IMR-90 (cell line): ENCODE measurements around the gene HOXC10. TPM values are rescaled to one million over a fixed set of nuclear protein-coding genes. Genes with fewer than 3 reads are reported as not detected.

Source experiments
- ATAC-seq: fragments of 200-7000 bp; cut with Tn5 transposase; 2 replicates; pipeline ENCODE4 v1.9.1; 2020; ENCODE audit warnings: low read depth, mild to moderate bottlenecking, moderate library complexity
- BruUV-seq: library from RNA; stranded (reverse); fragments of 400-500 nt; replicated peaks from 2 replicates; lab custom pipeline; 2021; lab: Mats Ljungman, UMichigan
- CTCF ChIA-PET: fragments of 300-600 bp; formaldehyde crosslinking; extraction: SDS; loops from one replicate; lab custom pipeline; 2021; ENCODE audit warnings: antibody characterized with exemption; lab: Yijun Ruan, JAX
- POLR2A ChIA-PET: fragments of 300-600 bp; sonication (Branson Sonifier 250); formaldehyde crosslinking; loops from one replicate; lab custom pipeline; 2022; ENCODE audit warnings: antibody characterized with exemption; ENCODE audit not compliant: unreplicated experiment; lab: Charles Lee
- DNase-seq: peaks from one replicate; pipeline ENCODE4 v3.0.0; 2013
- H2AFZ ChIP-seq: replicated peaks from 2 replicates; pipeline ENCODE3; 2013; ENCODE audit warnings: low read length, mild to moderate bottlenecking; ENCODE audit not compliant: poor library complexity
- H2AK5ac ChIP-seq: 2 replicates; pipeline ENCODE4 v1.6.1; 2013; ENCODE audit warnings: low read depth, low read length, inconsistent platforms
- H2AK9ac ChIP-seq: replicated peaks from 2 replicates; pipeline ENCODE3; 2013; ENCODE audit warnings: mild to moderate bottlenecking, low read depth, low read length, moderate library complexity; ENCODE audit not compliant: poor library complexity
- H2BK120ac ChIP-seq: 2 replicates; pipeline ENCODE4 v1.6.1; 2013; ENCODE audit warnings: low read depth, low read length, inconsistent platforms
- H2BK15ac ChIP-seq: 3 replicates; pipeline ENCODE4 v1.6.1; 2013; ENCODE audit warnings: low read depth, low read length, inconsistent platforms
- H2BK20ac ChIP-seq: 2 replicates; pipeline ENCODE4 v1.6.1; 2013; ENCODE audit warnings: low read depth, mild to moderate bottlenecking, inconsistent platforms, low read length, moderate library complexity
- H2BK5ac ChIP-seq: 2 replicates; pipeline ENCODE4 v1.6.1; 2013; ENCODE audit warnings: mild to moderate bottlenecking, low read depth, low read length, inconsistent platforms; ENCODE audit not compliant: poor library complexity, severe bottlenecking
- H3K14ac ChIP-seq: replicated peaks from 2 replicates; pipeline ENCODE4 v1.6.1; 2013; ENCODE audit warnings: low read depth, low read length, inconsistent platforms
- H3K18ac ChIP-seq: 2 replicates; pipeline ENCODE4 v1.6.1; 2013; ENCODE audit warnings: low read depth, low read length, control low read depth
- H3K23ac ChIP-seq: 2 replicates; pipeline ENCODE4 v1.6.1; 2013; ENCODE audit warnings: low read depth, low read length, inconsistent platforms
- H3K27ac ChIP-seq: 2 replicates; pipeline ENCODE4 v1.5.1; 2013; ENCODE audit warnings: mild to moderate bottlenecking, control low read depth, low read length; ENCODE audit not compliant: insufficient read depth
- H3K27me3 ChIP-seq: 2 replicates; pipeline ENCODE4 v1.6.1; 2013; ENCODE audit warnings: low read length; ENCODE audit not compliant: control insufficient read depth, insufficient read depth
- H3K36me3 ChIP-seq: 2 replicates; pipeline ENCODE4 v1.6.1; 2013; ENCODE audit warnings: low read length, mixed read lengths; ENCODE audit not compliant: control insufficient read depth, insufficient read depth
- H3K4ac ChIP-seq: 2 replicates; pipeline ENCODE4 v1.6.1; 2013; ENCODE audit warnings: low read depth, low read length, inconsistent platforms
- H3K4me1 ChIP-seq: 2 replicates; pipeline ENCODE4 v1.6.1; 2013; ENCODE audit warnings: low read length, mixed read lengths; ENCODE audit not compliant: control insufficient read depth, insufficient read depth
- H3K4me2 ChIP-seq: 2 replicates; pipeline ENCODE4 v1.6.1; 2013; ENCODE audit warnings: low read depth, mild to moderate bottlenecking, control low read depth, low read length, moderate library complexity
- H3K4me3 ChIP-seq: 2 replicates; pipeline ENCODE4 v1.5.1; 2013; ENCODE audit warnings: low read depth, mild to moderate bottlenecking, control low read depth, low read length, moderate library complexity; ENCODE audit not compliant: insufficient read depth
- H3K56ac ChIP-seq: 2 replicates; pipeline ENCODE4 v1.6.1; 2013; ENCODE audit warnings: low read length, inconsistent platforms; ENCODE audit not compliant: insufficient read depth; ENCODE audit errors: extremely low read depth
- H3K79me1 ChIP-seq, 2 experiments: 2 replicates each; pipeline ENCODE4 v1.6.1; 2013; ENCODE audit warnings: low read length in 2 of 2, inconsistent platforms in 1 of 2, low read depth in 1 of 2
- H3K9ac ChIP-seq: 2 replicates; pipeline ENCODE4 v1.6.1; 2013; ENCODE audit warnings: low read depth, low read length, control low read depth
- H3K9me1 ChIP-seq: 2 replicates; pipeline ENCODE4 v1.6.1; 2013; ENCODE audit warnings: low read length, inconsistent platforms; ENCODE audit not compliant: insufficient read depth
- H3K9me3 ChIP-seq: 2 replicates; pipeline ENCODE4 v1.6.1; 2013; ENCODE audit warnings: low read length; ENCODE audit not compliant: control insufficient read depth, insufficient read depth
- H4K20me1 ChIP-seq: 2 replicates; pipeline ENCODE4 v1.6.1; 2013; ENCODE audit warnings: low read length, inconsistent platforms; ENCODE audit not compliant: insufficient read depth
- H4K5ac ChIP-seq: 2 replicates; pipeline ENCODE4 v1.6.1; 2013; ENCODE audit warnings: mild to moderate bottlenecking, low read depth, low read length, control low read depth
- H4K8ac ChIP-seq, 2 experiments: 2 replicates each; pipeline ENCODE4 v1.6.1; 2013; ENCODE audit warnings: low read depth in 2 of 2, low read length in 2 of 2, control low read depth in 1 of 2, inconsistent platforms in 1 of 2
- H4K91ac ChIP-seq: 2 replicates; pipeline ENCODE4 v1.6.1; 2013; ENCODE audit warnings: low read depth, low read length, inconsistent platforms; ENCODE audit not compliant: insufficient read depth
- CEBPB ChIP-seq: IDR thresholded peaks from 2 replicates; pipeline ENCODE4 v1.6.1; 2012; ENCODE audit warnings: low read depth, low read length, improper control_type of control experiment
- CHD1 ChIP-seq: IDR thresholded peaks from 2 replicates; pipeline ENCODE4 v1.6.1; 2012; ENCODE audit warnings: low read depth, low read length, improper control_type of control experiment
- FOS ChIP-seq: fragments of 150-350 bp; IDR thresholded peaks from 2 replicates; pipeline ENCODE4 v1.6.1; 2016; ENCODE audit warnings: low read depth, low read length
- MAFK ChIP-seq: IDR thresholded peaks from 2 replicates; pipeline ENCODE4 v1.6.1; 2012; ENCODE audit warnings: low read depth, low read length, improper control_type of control experiment
- MAZ ChIP-seq: IDR thresholded peaks from 2 replicates; pipeline ENCODE4 v1.6.1; 2012; ENCODE audit warnings: low read depth, mild to moderate bottlenecking, low read length, improper control_type of control experiment, moderate library complexity, borderline replicate concordance
- RAD21 ChIP-seq: IDR thresholded peaks from 2 replicates; pipeline ENCODE4 v1.6.1; 2012; ENCODE audit warnings: low read length, improper control_type of control experiment
- SMC3 ChIP-seq: fragments of 150-350 bp; IDR thresholded peaks from 2 replicates; pipeline ENCODE4 v1.6.1; 2016; ENCODE audit warnings: low read depth, mild to moderate bottlenecking, antibody characterized with exemption, low read length, moderate library complexity
- WGBS, 2 experiments: methylation state at CpG; one replicate each; pipeline versions ENCODE4 v1.1.5 to v1.1.7; 2013; ENCODE audit warnings: missing lambda C conversion rate in 2 of 2; ENCODE audit not compliant: insufficient read length in 1 of 2; ENCODE audit errors: extremely low coverage in 2 of 2; 5-methylcytosine and 5-hydroxymethylcytosine counted together
- dilution Hi-C: fragments of 300-500 bp; cut with HindIII; formaldehyde crosslinking; loops from one replicate; pipeline ENCODE4 v1.14.3; 2018; ENCODE audit warnings: low sequenced_read_pairs; ENCODE audit not compliant: unreplicated experiment
- in situ Hi-C: fragments of 300-500 bp; cut with MboI; formaldehyde crosslinking; loops from 3 replicates; pipeline ENCODE4 v1.14.3; 2019; ENCODE audit warnings: low sequenced_read_pairs, inconsistent platforms, mixed read lengths
- intact Hi-C: fragments of 100-400 bp; cut with micrococcal nuclease; formaldehyde crosslinking; loops from 2 replicates; pipeline ENCODE4 v1.10.0; 2022
- polyA plus RNA-seq, 3 experiments: library from polyadenylated mRNA; depleted of rRNA; stranded (reverse); fragments of >200 nt; gene quantifications; 2 replicates each; pipeline ENCODE4 v1.2.3, GENCODE V29; 2012; ENCODE audit warnings: low replicate concordance in 1 of 3
- total RNA-seq: library from RNA; depleted of rRNA; stranded (reverse); fragments of >200 nt; gene quantifications from 2 replicates; pipeline ENCODE4 v1.2.3, GENCODE V29; 2012
- TF ChIP-seq, protein P1 (sequence below): fragments of 150-350 bp; IDR thresholded peaks from 2 replicates; pipeline ENCODE4 v1.6.1; 2017; ENCODE audit warnings: mild to moderate bottlenecking, antibody characterized with exemption, low read length, low read depth

HOXC10 gene
- total and polyA plus RNA-seq, 2 of the 4 experiments (the other 2 are of a cell fraction) = 0.15 TPM; not detected in 1

DNA sequence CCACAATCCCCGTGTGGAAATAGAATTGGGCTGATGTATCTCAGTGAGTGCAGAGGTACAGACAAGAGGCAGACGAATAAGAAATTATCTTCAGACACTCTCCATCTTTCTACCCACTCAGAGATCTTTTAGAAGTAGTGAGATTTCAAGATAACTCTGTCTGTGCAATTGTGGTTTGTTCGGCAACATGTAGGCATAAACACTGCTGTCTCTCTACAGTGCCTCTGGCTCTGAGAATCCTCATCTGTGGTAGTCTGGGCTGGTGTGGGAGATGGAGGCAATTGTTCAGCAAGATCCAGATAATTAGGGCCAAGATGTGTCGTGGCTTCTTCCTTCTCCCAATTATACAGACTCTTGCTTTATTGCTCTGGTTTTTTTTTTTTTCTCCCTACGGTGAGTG, 43.2 kb upstream of the HOXC10 start:
- no peak overlapping the region for H2BK120ac ChIP-seq
- no peak overlapping the region for H3K9ac ChIP-seq
- no peak overlapping the region for H4K91ac ChIP-seq
- H4K20me1 ChIP-seq = no peaks in the 10 kb centered on the region
- DNase-seq (no peak), ATAC-seq (no peak)
- H3K23ac ChIP-seq = no peak overlapping the region
- no peaks in the 10 kb centered on the region for H3K9me1 ChIP-seq
- H2BK15ac ChIP-seq = no peak overlapping the region
- H4K8ac ChIP-seq = no peak overlapping the region
- H2AK5ac ChIP-seq = no peak overlapping the region
- dilution Hi-C loops = no loop called here
- H3K4me1 ChIP-seq = no peaks in the 10 kb centered on the region
- no peak overlapping the region for H3K14ac ChIP-seq
- no peak overlapping the region for H3K4ac ChIP-seq
- no peak overlapping the region for H3K4me3 ChIP-seq
- H3K27ac ChIP-seq = no peak overlapping the region
- BruUV-seq = no TSS peak
- H3K79me1 ChIP-seq = no peaks in the 10 kb centered on the region
- POLR2A ChIA-PET = no interaction called here
- in situ Hi-C loops = no loop called here
- no peak overlapping the region for H2AK9ac ChIP-seq
- no peak for TF ChIP-seq FOS
- TF ChIP-seq CEBPB = no peak
- TF ChIP-seq CHD1 = no peak
- no peak for TF ChIP-seq MAFK
- TF ChIP-seq SMC3 = no peak
- no peak for TF ChIP-seq RAD21
- TF ChIP-seq, protein P1, sequence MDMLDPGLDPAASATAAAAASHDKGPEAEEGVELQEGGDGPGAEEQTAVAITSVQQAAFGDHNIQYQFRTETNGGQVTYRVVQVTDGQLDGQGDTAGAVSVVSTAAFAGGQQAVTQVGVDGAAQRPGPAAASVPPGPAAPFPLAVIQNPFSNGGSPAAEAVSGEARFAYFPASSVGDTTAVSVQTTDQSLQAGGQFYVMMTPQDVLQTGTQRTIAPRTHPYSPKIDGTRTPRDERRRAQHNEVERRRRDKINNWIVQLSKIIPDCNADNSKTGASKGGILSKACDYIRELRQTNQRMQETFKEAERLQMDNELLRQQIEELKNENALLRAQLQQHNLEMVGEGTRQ = no peak
- TF ChIP-seq MAZ = no peak
- H3K36me3 ChIP-seq = no peaks in the 10 kb centered on the region
- no peak overlapping the region for H2BK20ac ChIP-seq
- no peak overlapping the region for H2AFZ ChIP-seq
- peaks cover 87% of the 10 kb centered on the region for H3K27me3 ChIP-seq
- no peak overlapping the region for H4K5ac ChIP-seq
- CTCF ChIA-PET = no interaction called here
- intact Hi-C loops = no loop called here
- peaks cover 13% of the 10 kb centered on the region for H3K9me3 ChIP-seq
- no peak overlapping the region for H3K18ac ChIP-seq
- no peak overlapping the region for H3K4me2 ChIP-seq
- H2BK5ac ChIP-seq = no peak overlapping the region
- no peak overlapping the region for H3K56ac ChIP-seq
- WGBS, 2 experiments = no CpG with 5 or more reads among the region's 5 CpGs
